Prostate gland (tissue), 2 donors: Measurements from ENCODE around the gene CASKIN1. TPM values are rescaled to one million over a fixed set of nuclear protein-coding genes. Genes with fewer than 3 reads are reported as not detected.

Source experiments
- DNase-seq: peaks from one replicate; pipeline ENCODE4 v3.0.0-alpha.2; 2019; ENCODE audit warnings: low spot score
- H3K27ac ChIP-seq, 2 donors: fragments of 200-600 bp; sonication (generic); 2 replicates each; pipeline ENCODE4 v1.5.1; 2017 to 2019
- H3K27me3 ChIP-seq: fragments of 200-600 bp; sonication (generic); replicated peaks from 2 replicates; pipeline ENCODE4 v1.5.1; 2019; ENCODE audit not compliant: insufficient read depth
- H3K36me3 ChIP-seq, 2 donors: fragments of 200-600 bp; sonication (generic); 1 replicate in 1 of 2; 2 replicates in 1 of 2; pipeline versions ENCODE4 v1.5.1 to v1.8.1; 2017 to 2019
- H3K4me1 ChIP-seq: fragments of 200-600 bp; sonication (generic); replicated peaks from 2 replicates; pipeline ENCODE4 v1.5.1; 2019
- H3K4me3 ChIP-seq, 2 donors: fragments of 200-600 bp; sonication (generic); 2 replicates each; pipeline ENCODE4 v1.5.1; 2017 to 2019
- H3K9me3 ChIP-seq: fragments of 200-600 bp; sonication (generic); 2 replicates; pipeline ENCODE4 v1.5.1; 2017
- POLR2A ChIP-seq: fragments of 450-650 bp; IDR thresholded peaks from one replicate; pipeline ENCODE4 v1.6.1; 2016; ENCODE audit warnings: antibody characterized with exemption, mild to moderate bottlenecking
- POLR2AphosphoS5 ChIP-seq: sonication (generic); formaldehyde crosslinking; IDR thresholded peaks from one replicate; pipeline ENCODE4 v1.6.1; 2017; ENCODE audit warnings: antibody characterized with exemption
- WGBS: methylation state at CpG from one replicate; pipeline ENCODE4 v1.1.5; 2018; 5-methylcytosine and 5-hydroxymethylcytosine counted together
- intact Hi-C: fragments of 100-400 bp; cut with DNase I; formaldehyde crosslinking; loops from one replicate; pipeline ENCODE4 v1.14.2; 2022
- total RNA-seq, 2 donors: library from RNA; depleted of rRNA; stranded (reverse); fragments of >200 nt; gene quantifications; one replicate each; pipeline ENCODE4 v1.1.0, GENCODE V29; 2016
- TF ChIP-seq, protein P1 (sequence below), 4 experiments: fragments of 200-600 bp in 2 of 4; fragments of 450-650 bp in 2 of 4; sonication (generic) in 2 of 4; IDR thresholded peaks; 1 replicate in 3 of 4; 2 replicates in 1 of 4; pipeline ENCODE4 v1.5.1; 2016 to 2019; ENCODE audit warnings: antibody characterized with exemption in 4 of 4, mild to moderate bottlenecking in 2 of 4, moderate library complexity in 2 of 4

CASKIN1 gene
- total RNA-seq, 2 donors from 2014 or later = 0.77 to 5.3 TPM

DNA sequence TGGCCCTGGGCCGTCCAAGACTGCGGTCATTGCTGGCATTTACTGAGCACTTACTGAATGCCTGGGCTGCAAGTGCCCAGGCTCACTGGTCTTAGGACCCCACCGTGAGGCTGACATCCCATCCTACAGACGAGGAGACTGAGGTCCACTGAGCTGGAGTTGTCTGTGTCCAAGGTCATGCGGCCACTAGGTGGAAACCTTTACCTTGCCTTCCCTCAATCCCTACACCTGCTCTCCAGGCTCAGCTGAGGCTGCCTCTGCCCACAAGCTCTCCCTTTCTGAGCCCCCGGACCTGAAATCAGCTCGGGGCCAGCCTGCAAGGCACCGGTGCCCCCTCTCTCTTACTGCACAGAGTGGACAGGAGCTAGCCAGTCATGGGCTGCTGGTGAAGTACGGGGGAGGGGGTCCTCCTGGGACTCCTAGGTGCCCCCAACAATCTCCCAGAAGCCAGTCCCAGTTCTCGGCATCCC is 1.5 kb downstream of the CASKIN1 start:
- Histone ChIP-seq H3K4me3 (no peak overlapping the region), H3K27ac (no peak overlapping the region), H3K36me3 (no peaks in the 10 kb centered on the region), H3K4me1 (no peaks in the 10 kb centered on the region), H3K9me3 (no peaks in the 10 kb centered on the region), H3K27me3 (no peaks in the 10 kb centered on the region)
- peak; percentile 48 for DNase-seq
- WGBS = 22% methylated on average over 10 of the region's 10 CpGs
- peak; percentile 19 for TF ChIP-seq POLR2AphosphoS5
- no peak for TF ChIP-seq POLR2A
- TF ChIP-seq, protein P1, sequence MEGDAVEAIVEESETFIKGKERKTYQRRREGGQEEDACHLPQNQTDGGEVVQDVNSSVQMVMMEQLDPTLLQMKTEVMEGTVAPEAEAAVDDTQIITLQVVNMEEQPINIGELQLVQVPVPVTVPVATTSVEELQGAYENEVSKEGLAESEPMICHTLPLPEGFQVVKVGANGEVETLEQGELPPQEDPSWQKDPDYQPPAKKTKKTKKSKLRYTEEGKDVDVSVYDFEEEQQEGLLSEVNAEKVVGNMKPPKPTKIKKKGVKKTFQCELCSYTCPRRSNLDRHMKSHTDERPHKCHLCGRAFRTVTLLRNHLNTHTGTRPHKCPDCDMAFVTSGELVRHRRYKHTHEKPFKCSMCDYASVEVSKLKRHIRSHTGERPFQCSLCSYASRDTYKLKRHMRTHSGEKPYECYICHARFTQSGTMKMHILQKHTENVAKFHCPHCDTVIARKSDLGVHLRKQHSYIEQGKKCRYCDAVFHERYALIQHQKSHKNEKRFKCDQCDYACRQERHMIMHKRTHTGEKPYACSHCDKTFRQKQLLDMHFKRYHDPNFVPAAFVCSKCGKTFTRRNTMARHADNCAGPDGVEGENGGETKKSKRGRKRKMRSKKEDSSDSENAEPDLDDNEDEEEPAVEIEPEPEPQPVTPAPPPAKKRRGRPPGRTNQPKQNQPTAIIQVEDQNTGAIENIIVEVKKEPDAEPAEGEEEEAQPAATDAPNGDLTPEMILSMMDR (IDR thresholded peaks at IDR 0.05) = peak in 3 of 4 experiments; percentile 41 to 63 (median 57)
- intact Hi-C loops = no loop called here

DNA sequence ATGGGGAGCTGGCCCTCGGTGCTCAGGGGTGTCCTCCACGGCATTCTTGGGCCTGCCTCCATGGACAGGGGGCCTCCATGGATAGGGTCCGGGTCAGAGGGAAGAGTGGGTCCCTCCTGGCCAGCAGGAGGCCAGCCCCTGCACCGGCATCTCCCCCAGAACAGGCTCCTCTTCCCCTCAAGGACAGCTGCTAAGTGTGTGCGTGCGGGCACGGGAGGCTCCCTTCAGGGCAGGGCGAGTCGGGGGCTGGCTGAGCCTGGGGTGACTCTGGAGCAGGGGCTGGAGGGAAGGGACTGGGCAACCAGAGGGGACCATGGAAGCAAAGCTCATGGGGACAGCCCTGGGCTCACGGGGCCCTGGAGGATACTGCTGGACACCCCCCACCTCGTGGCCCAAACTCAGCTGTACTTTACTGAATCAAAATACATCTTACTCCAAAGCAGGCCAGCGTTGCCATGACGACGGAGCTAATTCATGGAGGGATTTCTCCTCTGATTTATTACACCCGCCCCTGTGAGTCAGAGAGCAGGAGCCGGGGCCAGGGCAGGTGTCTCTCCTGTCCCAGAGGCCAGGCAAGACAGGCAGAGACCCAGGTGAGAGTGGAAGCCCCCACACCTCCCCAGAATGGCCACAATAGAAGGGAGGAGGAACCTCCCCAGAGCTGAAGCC is 2.1 kb downstream of the CASKIN1 start:
- no peaks in the 10 kb centered on the region for H3K27me3 ChIP-seq
- no peaks in the 10 kb centered on the region for H3K9me3 ChIP-seq
- H3K27ac ChIP-seq = no peak overlapping the region
- H3K36me3 ChIP-seq = no peaks in the 10 kb centered on the region
- H3K4me1 ChIP-seq = no peaks in the 10 kb centered on the region
- no peak for DNase-seq
- TF ChIP-seq POLR2AphosphoS5 (no peak), POLR2A (no peak)
- TF ChIP-seq, protein P1 (IDR thresholded peaks at IDR 0.05) = no peak
- 67% methylated on average over 16 of the region's 16 CpGs for WGBS
- intact Hi-C loops = no loop called here
- no peak overlapping the region for H3K4me3 ChIP-seq

DNA sequence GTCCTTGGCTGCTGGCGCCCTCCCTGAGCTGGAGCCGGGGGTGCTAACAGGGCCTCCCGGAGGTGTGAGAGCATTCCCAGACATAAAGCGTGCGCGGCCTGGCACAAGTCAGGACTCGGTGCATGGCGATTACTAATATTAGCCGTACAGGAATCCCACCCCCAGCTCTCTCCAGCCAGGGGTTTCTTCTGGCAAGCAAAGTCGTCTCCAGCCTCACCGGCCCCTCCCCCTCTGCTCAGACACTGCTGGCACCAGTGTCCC is 5.0 kb downstream of the CASKIN1 start:
- Histone ChIP-seq H3K27me3 (no peaks in the 10 kb centered on the region), H3K4me1 (no peaks in the 10 kb centered on the region), H3K9me3 (no peaks in the 10 kb centered on the region), H3K36me3 (no peaks in the 10 kb centered on the region), H3K27ac (no peak overlapping the region), H3K4me3 (no peak overlapping the region)
- 75% methylated on average over 11 of the region's 11 CpGs for WGBS
- intact Hi-C loops = no loop called here
- no peak for DNase-seq
- no peak for TF ChIP-seq POLR2A
- TF ChIP-seq, protein P1 (IDR thresholded peaks at IDR 0.05) = no peak
- TF ChIP-seq POLR2AphosphoS5 = no peak

DNA sequence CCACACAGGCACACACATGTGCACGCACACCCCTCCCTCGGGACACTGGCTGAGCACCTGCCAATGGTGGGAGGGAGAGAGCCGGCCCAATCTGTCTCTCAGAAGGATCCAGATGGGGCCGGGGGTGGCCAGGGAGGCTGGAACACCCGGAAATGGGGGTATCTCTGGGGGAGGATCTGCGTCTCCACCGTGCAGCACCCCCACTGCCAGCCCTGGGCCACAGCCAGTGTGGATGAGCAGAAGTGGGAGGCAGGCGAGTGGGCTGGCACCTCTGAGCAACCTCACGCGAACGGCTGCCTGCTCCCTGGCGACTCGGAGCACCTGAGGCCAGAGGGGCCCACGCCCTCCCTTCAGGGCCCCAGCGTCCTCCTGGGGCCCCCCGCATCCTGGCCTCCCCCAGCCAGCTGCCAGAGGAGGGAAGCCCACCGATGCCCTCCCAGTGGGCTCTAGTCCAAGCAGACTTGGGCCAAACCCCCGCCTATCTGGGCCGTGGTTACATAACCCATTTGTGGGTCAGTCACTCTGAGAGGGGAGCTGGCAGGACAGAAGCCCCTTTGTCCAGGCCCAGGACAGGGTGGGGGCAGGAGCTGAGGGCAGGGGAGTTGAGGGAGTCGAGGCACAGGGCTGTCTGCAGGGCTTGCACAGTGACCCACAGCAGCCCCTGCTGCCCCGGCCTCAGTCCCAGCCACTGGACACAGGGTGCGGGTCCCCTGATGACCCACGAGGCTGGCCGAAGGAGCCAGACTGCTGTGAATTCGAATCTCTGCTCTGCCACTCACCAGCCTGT is 5.6 kb downstream of the CASKIN1 start:
- H3K9me3 ChIP-seq = no peaks in the 10 kb centered on the region
- no peak for DNase-seq
- TF ChIP-seq POLR2A (no peak), POLR2AphosphoS5 (no peak)
- TF ChIP-seq, protein P1 (IDR thresholded peaks at IDR 0.05) = no peak
- H3K36me3 ChIP-seq = no peaks in the 10 kb centered on the region
- WGBS = 79% methylated on average over 23 of the region's 25 CpGs
- H3K4me3 ChIP-seq = no peak overlapping the region
- no peaks in the 10 kb centered on the region for H3K27me3 ChIP-seq
- intact Hi-C loops = no loop called here
- no peak overlapping the region for H3K27ac ChIP-seq
- H3K4me1 ChIP-seq = no peaks in the 10 kb centered on the region
